Endodermal cell (in vitro differentiated cells): ENCODE results near the gene ATN1. TPM values are rescaled to one million over a fixed set of nuclear protein-coding genes. Genes with fewer than 3 reads are reported as not detected.

ENCODE experiments used
- DNase-seq: peaks from one replicate; pipeline ENCODE4 v3.0.0-alpha.2; 2017
- H3K27ac ChIP-seq: 2 replicates; pipeline ENCODE4 v1.5.1; 2013; ENCODE audit warnings: mild to moderate bottlenecking, low read depth, low read length, moderate library complexity
- H3K27me3 ChIP-seq: 2 replicates; pipeline ENCODE4 v1.6.1; 2013; ENCODE audit warnings: mild to moderate bottlenecking, low read length, moderate library complexity; ENCODE audit not compliant: insufficient read depth, control insufficient read depth, poor library complexity, severe bottlenecking
- H3K36me3 ChIP-seq: 2 replicates; pipeline ENCODE4 v1.7.0; 2013; ENCODE audit warnings: mild to moderate bottlenecking, low read length, moderate library complexity; ENCODE audit not compliant: control insufficient read depth, insufficient read depth
- H3K4me1 ChIP-seq: one replicate; pipeline ENCODE4 v1.7.0; 2013; ENCODE audit warnings: low read length; ENCODE audit not compliant: control insufficient read depth, insufficient read depth
- H3K4me3 ChIP-seq: 2 replicates; pipeline ENCODE4 v1.5.1; 2013; ENCODE audit warnings: mild to moderate bottlenecking, low read length, moderate library complexity
- H3K9ac ChIP-seq: 2 replicates; pipeline ENCODE4 v1.6.1; 2013; ENCODE audit warnings: mild to moderate bottlenecking, low read length, moderate library complexity; ENCODE audit not compliant: poor library complexity, severe bottlenecking; ENCODE audit errors: extremely low read depth
- H3K9me3 ChIP-seq: 2 replicates; pipeline ENCODE4 v1.6.1; 2013; ENCODE audit warnings: mild to moderate bottlenecking, low read length, moderate library complexity; ENCODE audit not compliant: control insufficient read depth
- H3K27ac Mint-ChIP-seq: 2 replicates; pipeline ENCODE4 v1.8.0; 2020; ENCODE audit warnings: mixed read lengths
- H3K27me3 Mint-ChIP-seq: 2 replicates; pipeline ENCODE4 v1.8.0; 2021; ENCODE audit warnings: mild to moderate bottlenecking, mixed read lengths; ENCODE audit not compliant: insufficient read depth
- H3K36me3 Mint-ChIP-seq: 2 replicates; pipeline ENCODE4 v1.8.0; 2020; ENCODE audit warnings: low read depth, mixed read lengths
- H3K4me1 Mint-ChIP-seq: 2 replicates; pipeline ENCODE4 v1.8.0; 2020; ENCODE audit warnings: mixed read lengths
- H3K4me3 Mint-ChIP-seq: 2 replicates; pipeline ENCODE4 v1.8.0; 2020; ENCODE audit warnings: mild to moderate bottlenecking, moderate library complexity, mixed read lengths
- H3K9me3 Mint-ChIP-seq: 2 replicates; pipeline ENCODE4 v1.8.0; 2020; ENCODE audit warnings: mild to moderate bottlenecking, mixed read lengths
- WGBS, 2 experiments: methylation state at CpG; one replicate each; pipeline versions ENCODE4 v1.1.5 to v1.1.7; 2013; ENCODE audit warnings: missing lambda C conversion rate in 2 of 2, mixed read lengths in 1 of 2; ENCODE audit not compliant: insufficient coverage in 1 of 2, insufficient read length in 1 of 2; 5-methylcytosine and 5-hydroxymethylcytosine counted together
- total RNA-seq, 2 donors: library from RNA; stranded (reverse); fragmentation: NEBNext Ultra II Directional in 1 of 2; extraction: Animal tissue kit (Norgen Biotek cat#: 25700) in 1 of 2; gene quantifications; 2 replicates in 1 of 2; 3 replicates in 1 of 2; pipeline ENCODE4 v1.2.1, GENCODE V29; 2021
- TF ChIP-seq, protein P1 (sequence below): fragments of 200-600 bp; sonication (generic); conservative IDR thresholded peaks from 2 replicates; pipeline ENCODE4 v1.5.0; 2021; ENCODE audit warnings: antibody characterized with exemption, mild to moderate bottlenecking

ATN1 gene
- total RNA-seq, 2 donors from 2014 or later, result 111 to 244 TPM

DNA sequence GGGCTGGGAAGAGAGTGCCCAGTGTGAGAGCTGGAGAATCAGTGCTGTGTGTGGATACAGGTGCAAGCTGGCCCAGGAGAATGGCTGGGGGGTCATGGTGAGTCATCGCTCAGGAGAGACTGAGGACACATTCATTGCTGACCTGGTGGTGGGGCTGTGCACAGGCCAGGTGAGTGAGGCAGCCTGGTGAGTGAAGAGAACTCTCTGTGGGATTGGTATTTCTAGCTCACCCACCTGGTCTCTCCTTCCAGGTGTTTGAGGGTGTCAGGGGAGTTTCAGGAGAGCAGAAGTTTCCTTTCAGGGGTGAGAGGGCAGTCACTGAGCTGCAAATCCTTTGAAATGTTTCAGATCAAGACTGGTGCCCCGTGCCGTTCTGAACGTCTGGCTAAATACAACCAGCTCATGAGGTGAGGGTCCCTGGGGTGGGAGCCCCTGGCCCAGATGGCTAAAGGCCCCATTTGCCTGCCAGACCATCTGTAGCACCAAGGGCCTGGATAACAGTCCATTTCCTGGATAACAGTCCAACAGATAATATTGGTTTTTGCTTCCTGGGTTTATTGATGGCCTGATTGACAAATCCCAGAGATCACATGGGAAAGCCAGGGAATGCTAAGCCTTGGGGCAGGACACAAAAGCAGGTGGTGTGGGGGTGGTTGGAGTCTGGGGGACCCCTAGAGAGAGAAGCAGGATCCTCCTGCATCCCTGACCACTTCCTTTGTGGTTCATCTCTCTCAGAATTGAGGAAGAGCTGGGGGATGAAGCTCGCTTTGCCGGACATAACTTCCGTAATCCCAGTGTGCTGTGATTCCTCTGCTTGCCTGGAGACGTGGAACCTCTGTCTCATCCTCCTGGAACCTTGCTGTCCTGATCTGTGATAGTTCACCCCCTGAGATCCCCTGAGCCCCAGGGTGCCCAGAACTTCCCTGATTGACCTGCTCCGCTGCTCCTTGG, 5.5 kb upstream of the ATN1 start:
- Histone ChIP-seq H3K27ac (no peak overlapping the region), H3K36me3 (peaks cover 6% of the 10 kb centered on the region), H3K9me3 (no peaks in the 10 kb centered on the region), H3K4me3 (no peak overlapping the region), H3K9ac (no peak overlapping the region), H3K27me3 (no peaks in the 10 kb centered on the region), H3K4me1 (peaks cover 6% of the 10 kb centered on the region)
- no peak overlapping the region for H3K4me3 Mint-ChIP-seq
- peaks cover 29% of the 10 kb centered on the region for H3K36me3 Mint-ChIP-seq
- H3K9me3 Mint-ChIP-seq, result no peaks in the 10 kb centered on the region
- TF ChIP-seq, protein P1, sequence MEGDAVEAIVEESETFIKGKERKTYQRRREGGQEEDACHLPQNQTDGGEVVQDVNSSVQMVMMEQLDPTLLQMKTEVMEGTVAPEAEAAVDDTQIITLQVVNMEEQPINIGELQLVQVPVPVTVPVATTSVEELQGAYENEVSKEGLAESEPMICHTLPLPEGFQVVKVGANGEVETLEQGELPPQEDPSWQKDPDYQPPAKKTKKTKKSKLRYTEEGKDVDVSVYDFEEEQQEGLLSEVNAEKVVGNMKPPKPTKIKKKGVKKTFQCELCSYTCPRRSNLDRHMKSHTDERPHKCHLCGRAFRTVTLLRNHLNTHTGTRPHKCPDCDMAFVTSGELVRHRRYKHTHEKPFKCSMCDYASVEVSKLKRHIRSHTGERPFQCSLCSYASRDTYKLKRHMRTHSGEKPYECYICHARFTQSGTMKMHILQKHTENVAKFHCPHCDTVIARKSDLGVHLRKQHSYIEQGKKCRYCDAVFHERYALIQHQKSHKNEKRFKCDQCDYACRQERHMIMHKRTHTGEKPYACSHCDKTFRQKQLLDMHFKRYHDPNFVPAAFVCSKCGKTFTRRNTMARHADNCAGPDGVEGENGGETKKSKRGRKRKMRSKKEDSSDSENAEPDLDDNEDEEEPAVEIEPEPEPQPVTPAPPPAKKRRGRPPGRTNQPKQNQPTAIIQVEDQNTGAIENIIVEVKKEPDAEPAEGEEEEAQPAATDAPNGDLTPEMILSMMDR, result peak; percentile 30
- WGBS, 2 experiments, result 91 to 93% methylated on average over 8 to 9 of the region's 9 CpGs
- H3K27ac Mint-ChIP-seq, result peak overlapping the region; percentile 10
- peaks cover 39% of the 10 kb centered on the region for H3K4me1 Mint-ChIP-seq
- no peaks in the 10 kb centered on the region for H3K27me3 Mint-ChIP-seq
- no peak for DNase-seq

DNA sequence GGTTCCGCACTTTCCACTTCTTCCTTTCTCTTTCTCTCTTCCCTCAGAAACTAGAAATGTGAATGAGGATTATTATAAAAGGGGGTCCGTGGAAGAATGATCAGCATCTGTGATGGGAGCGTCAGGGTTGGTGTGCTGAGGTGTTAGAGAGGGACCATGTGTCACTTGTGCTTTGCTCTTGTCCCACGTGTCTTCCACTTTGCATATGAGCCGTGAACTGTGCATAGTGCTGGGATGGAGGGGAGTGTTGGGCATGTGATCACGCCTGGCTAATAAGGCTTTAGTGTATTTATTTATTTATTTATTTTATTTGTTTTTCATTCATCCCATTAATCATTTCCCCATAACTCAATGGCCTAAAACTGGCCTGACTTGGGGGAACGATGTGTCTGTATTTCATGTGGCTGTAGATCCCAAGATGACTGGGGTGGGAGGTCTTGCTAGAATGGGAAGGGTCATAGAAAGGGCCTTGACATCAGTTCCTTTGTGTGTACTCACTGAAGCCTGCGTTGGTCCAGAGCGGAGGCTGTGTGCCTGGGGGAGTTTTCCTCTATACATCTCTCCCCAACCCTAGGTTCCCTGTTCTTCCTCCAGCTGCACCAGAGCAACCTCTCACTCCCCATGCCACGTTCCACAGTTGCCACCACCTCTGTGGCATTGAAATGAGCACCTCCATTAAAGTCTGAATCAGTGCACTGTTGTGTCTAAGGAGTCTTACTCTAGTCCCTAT, 4.6 kb upstream of the ATN1 start:
- peaks cover 6% of the 10 kb centered on the region for H3K4me1 ChIP-seq
- H3K9me3 ChIP-seq, result no peaks in the 10 kb centered on the region
- H3K9me3 Mint-ChIP-seq, result no peaks in the 10 kb centered on the region
- H3K9ac ChIP-seq, result no peak overlapping the region
- peaks cover 6% of the 10 kb centered on the region for H3K36me3 ChIP-seq
- no peak overlapping the region for H3K27ac ChIP-seq
- no peaks in the 10 kb centered on the region for H3K27me3 ChIP-seq
- H3K27ac Mint-ChIP-seq, result no peak overlapping the region
- peaks cover 23% of the 10 kb centered on the region for H3K36me3 Mint-ChIP-seq
- peaks cover 39% of the 10 kb centered on the region for H3K4me1 Mint-ChIP-seq
- no peak for DNase-seq
- TF ChIP-seq, protein P1, result no peak
- H3K4me3 ChIP-seq, result no peak overlapping the region
- WGBS, 2 experiments, result 92 to 96% methylated on average over 4 to 9 of the region's 10 CpGs
- H3K4me3 Mint-ChIP-seq, result no peak overlapping the region
- no peaks in the 10 kb centered on the region for H3K27me3 Mint-ChIP-seq

DNA sequence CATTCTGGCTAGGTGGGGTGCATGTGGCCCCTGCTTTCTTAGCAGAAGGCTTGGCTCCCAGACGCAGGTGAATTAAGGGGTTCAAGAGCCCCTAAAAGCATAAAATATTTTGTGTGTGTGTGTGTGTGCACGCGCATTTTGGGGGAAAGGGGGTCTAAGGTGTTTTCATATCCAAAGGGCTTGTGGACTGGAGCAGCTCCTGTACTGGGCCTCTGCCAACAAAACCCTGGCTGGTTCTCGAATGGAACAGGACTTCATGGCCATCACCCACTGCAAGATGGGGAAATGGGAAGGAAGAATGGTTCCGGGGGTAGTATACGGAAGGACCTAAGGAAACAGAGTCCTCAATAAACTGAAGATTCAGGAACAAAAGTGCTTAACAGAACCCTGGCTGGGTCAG, 3.9 kb upstream of the ATN1 start:
- Mint-ChIP-seq H3K36me3 (peaks cover 20% of the 10 kb centered on the region), H3K4me1 (peaks cover 39% of the 10 kb centered on the region), H3K4me3 (no peak overlapping the region), H3K9me3 (no peaks in the 10 kb centered on the region), H3K27ac (no peak overlapping the region), H3K27me3 (no peaks in the 10 kb centered on the region)
- no peaks in the 10 kb centered on the region for H3K27me3 ChIP-seq
- WGBS, 2 experiments, result 80 to 85% methylated on average over 5 to 6 of the region's 6 CpGs
- peaks cover 6% of the 10 kb centered on the region for H3K4me1 ChIP-seq
- H3K9ac ChIP-seq, result no peak overlapping the region
- H3K36me3 ChIP-seq, result peaks cover 6% of the 10 kb centered on the region
- no peaks in the 10 kb centered on the region for H3K9me3 ChIP-seq
- DNase-seq, result no peak
- no peak overlapping the region for H3K4me3 ChIP-seq
- TF ChIP-seq, protein P1, result no peak
- H3K27ac ChIP-seq, result no peak overlapping the region
